Frontal cortex (tissue), 4 donors: ENCODE measurements around the gene ARFIP1. TPM values are rescaled to one million over a fixed set of nuclear protein-coding genes. Genes with fewer than 3 reads are reported as not detected.
"Not testable (repeated sequence)": the region's sequence is repeated elsewhere in the genome, so short reads cannot be mapped to it uniquely, and the experiment has no call there.

Experiments
- DNase-seq, 2 donors: peaks; one replicate each; pipeline ENCODE4 v3.0.0; 2012; ENCODE audit warnings: low spot score in 2 of 2
- FAIRE-seq: peaks from 2 replicates; lab custom pipeline; 2012; peaks lifted over from hg19 to GRCh38; lab: Jason Lieb, UNC
- total RNA-seq: library from RNA; depleted of rRNA; stranded (reverse); fragments of >200 nt; gene quantifications from one replicate; pipeline ENCODE4 v1.2.3, GENCODE V29; 2014
- donor health status: control.
- donor health status: control.
- donor health status: control.

Gene ARFIP1
- total RNA-seq = 50.5 TPM

- DNase-seq (peak; percentile 81 to 90), FAIRE-seq (no peak)
Observed at GRCh38 chr4:152779513-152780266, at the start of gene ARFIP1, which contains the start of gene TIGD4. TSS of gene ARFIP1 (plus strand) at chr4:152779954. CDS start at chr4:152829634, 49,680 bp downstream. TSS of gene TIGD4 (minus strand) at chr4:152779730. CDS start at chr4:152771004, 8,726 bp downstream.

- FAIRE-seq = no peak
- no peak for DNase-seq
Observed at GRCh38 chr4:152731997-152732396, 47.8 kb upstream of the ARFIP1 start.

GRCh38 chr4:152734015-152734698 is 45.6 kb upstream of the ARFIP1 start:
- DNase-seq (no peak), FAIRE-seq (no peak)

GRCh38 chr4:152734699-152735050 is 45.1 kb upstream of the ARFIP1 start:
- FAIRE-seq (no peak), DNase-seq (no peak)

GRCh38 chr4:152735396-152735859 is 44.3 kb upstream of the ARFIP1 start:
- DNase-seq = peak in 1 of 2 donors; percentile 22
- FAIRE-seq = peak; percentile 39

GRCh38 chr4:152735906-152736305 is 43.8 kb upstream of the ARFIP1 start:
- DNase-seq (no peak), FAIRE-seq (no peak)

- no peak for DNase-seq
- FAIRE-seq = no peak
Observed at GRCh38 chr4:152738827-152739226, 40.9 kb upstream of the ARFIP1 start.

GRCh38 chr4:152747444-152747843 is 32.3 kb upstream of the ARFIP1 start:
- FAIRE-seq (no peak), DNase-seq (no peak)

- DNase-seq (no peak), FAIRE-seq (no peak)
Observed at GRCh38 chr4:152748619-152749018, 31.1 kb upstream of the ARFIP1 start.

- DNase-seq (no peak), FAIRE-seq (no peak)
Observed at GRCh38 chr4:152763796-152764195, 16.0 kb upstream of the ARFIP1 start.

- FAIRE-seq, DNase-seq: not testable (repeated sequence)
Observed at GRCh38 chr4:152765069-152765737, 14.6 kb upstream of the ARFIP1 start.

GRCh38 chr4:152771741-152772533 is 7.8 kb upstream of the ARFIP1 start:
- DNase-seq (no peak), FAIRE-seq (no peak)

GRCh38 chr4:152773339-152773738 is 6.4 kb upstream of the ARFIP1 start:
- DNase-seq (no peak), FAIRE-seq (no peak)

- no peak for FAIRE-seq
Observed at GRCh38 chr4:152773953-152774352, 5.8 kb upstream of the ARFIP1 start.

GRCh38 chr4:152776352-152776751 is 3.4 kb upstream of the ARFIP1 start:
- FAIRE-seq (no peak), DNase-seq (no peak)

More at GRCh38 chr4:152773953-152774352, 5.8 kb upstream of the ARFIP1 start:
- DNase-seq = no peak

GRCh38 chr4:152777488-152777887 is 2.3 kb upstream of the ARFIP1 start:
- no peak for FAIRE-seq
- DNase-seq = no peak

GRCh38 chr4:152778656-152779512 is 870 bp upstream of the ARFIP1 start:
- no peak for FAIRE-seq
- DNase-seq = peak in 1 of 2 donors; percentile 5

- FAIRE-seq = no peak
- DNase-seq = no peak
Observed at GRCh38 chr4:152780267-152780778, 569 bp downstream of the ARFIP1 start.
